ENCODE results near the gene HAPLN2. TPM values are rescaled to one million over a fixed set of nuclear protein-coding genes. Genes with fewer than 3 reads are reported as not detected.

The HAPLN2 gene
- total RNA-seq, 4 donors from 2014 or later, result 0.18 TPM; not detected in 3

- Histone ChIP-seq H3K36me3 (no peaks in the 10 kb centered on the region), H3K4me1 (peaks cover 49 to 84% (median 69%) of the 10 kb centered on the region in 3 donors), H3K27me3 (peaks cover 0 to 29% (median 0%) of the 10 kb centered on the region in 4 donors), H3K4me3 (peak overlapping the region in 2 of 4 donors; percentile 32 to 53), H3K27ac (peak overlapping the region; percentile 63 to 92 (median 80)), H3K9me3 (no peaks in the 10 kb centered on the region)
- peak; percentile 78 for DNase-seq
- 14 to 31% methylated on average over 4 to 26 of the region's 38 CpGs for WGBS, 2 donors
- no peak for TF ChIP-seq POLR2A (IDR thresholded peaks at IDR 0.05)
- TF ChIP-seq, protein P1, sequence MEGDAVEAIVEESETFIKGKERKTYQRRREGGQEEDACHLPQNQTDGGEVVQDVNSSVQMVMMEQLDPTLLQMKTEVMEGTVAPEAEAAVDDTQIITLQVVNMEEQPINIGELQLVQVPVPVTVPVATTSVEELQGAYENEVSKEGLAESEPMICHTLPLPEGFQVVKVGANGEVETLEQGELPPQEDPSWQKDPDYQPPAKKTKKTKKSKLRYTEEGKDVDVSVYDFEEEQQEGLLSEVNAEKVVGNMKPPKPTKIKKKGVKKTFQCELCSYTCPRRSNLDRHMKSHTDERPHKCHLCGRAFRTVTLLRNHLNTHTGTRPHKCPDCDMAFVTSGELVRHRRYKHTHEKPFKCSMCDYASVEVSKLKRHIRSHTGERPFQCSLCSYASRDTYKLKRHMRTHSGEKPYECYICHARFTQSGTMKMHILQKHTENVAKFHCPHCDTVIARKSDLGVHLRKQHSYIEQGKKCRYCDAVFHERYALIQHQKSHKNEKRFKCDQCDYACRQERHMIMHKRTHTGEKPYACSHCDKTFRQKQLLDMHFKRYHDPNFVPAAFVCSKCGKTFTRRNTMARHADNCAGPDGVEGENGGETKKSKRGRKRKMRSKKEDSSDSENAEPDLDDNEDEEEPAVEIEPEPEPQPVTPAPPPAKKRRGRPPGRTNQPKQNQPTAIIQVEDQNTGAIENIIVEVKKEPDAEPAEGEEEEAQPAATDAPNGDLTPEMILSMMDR (IDR thresholded peaks at IDR 0.05), result peak; percentile 96 to 99 (median 99)
- intact Hi-C loops (cut with DNase I), result no loop called here
Measured at GRCh38 chr1:156659988-156660751, 41.0 kb downstream of the HAPLN2 start.

GRCh38 chr1:156660752-156661112 is 41.5 kb downstream of the HAPLN2 start:
- no peak for TF ChIP-seq POLR2A (IDR thresholded peaks at IDR 0.05)
- TF ChIP-seq, protein P1 (IDR thresholded peaks at IDR 0.05), result no peak
- H3K4me1 ChIP-seq, result peaks cover 49 to 90% (median 73%) of the 10 kb centered on the region in 3 donors
- no peak for DNase-seq
- intact Hi-C loops (cut with DNase I), result no loop called here
- H3K36me3 ChIP-seq, result no peaks in the 10 kb centered on the region
- WGBS, 2 donors, result 60 to 67% methylated on average over 1 to 2 of the region's 2 CpGs
- H3K4me3 ChIP-seq, result peak overlapping the region in 3 of 4 donors; percentile 19 to 53 (median 32)
- H3K9me3 ChIP-seq, result no peaks in the 10 kb centered on the region
- peaks cover 0 to 24% (median 0%) of the 10 kb centered on the region in 4 donors for H3K27me3 ChIP-seq
- peak overlapping the region; percentile 63 to 92 (median 80) for H3K27ac ChIP-seq

DNA sequence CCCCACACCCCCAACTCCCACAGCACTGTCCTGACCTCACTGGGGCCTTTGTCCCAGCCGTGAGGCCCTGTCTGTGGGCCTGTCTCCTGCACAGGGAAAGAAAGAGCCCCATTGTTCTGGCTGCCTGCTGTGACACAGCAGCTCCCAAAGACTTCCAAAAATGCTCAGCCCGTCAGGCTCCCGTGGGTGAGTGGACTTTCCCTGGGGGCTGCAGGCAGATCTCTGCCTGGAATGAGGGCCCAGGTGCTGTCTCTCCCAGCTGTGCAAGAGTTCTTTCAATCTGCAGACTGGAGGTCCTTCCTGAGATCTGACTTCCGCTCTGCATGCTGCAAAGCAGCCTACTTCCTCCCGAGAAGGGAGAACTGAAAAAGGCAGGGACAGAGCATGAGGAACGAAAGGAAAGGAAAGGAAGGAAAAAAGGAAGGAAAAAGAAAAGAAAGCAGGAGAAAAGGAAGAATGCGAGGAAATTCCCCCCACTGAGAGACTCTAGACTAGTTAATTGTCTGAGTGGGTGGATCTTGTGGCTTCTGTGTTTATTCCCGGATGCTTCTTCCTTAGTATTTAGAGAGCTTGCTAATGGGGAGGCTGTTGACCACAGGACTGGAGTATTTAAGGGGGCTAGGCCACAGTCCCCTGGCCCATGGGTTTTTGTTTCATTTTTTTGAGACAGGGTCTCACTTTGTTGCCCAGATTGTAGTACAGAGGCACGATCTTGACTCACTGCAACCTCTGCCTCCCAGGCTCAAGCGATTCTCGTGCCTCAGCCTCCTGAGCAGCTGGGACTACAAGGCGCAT is 43.0 kb downstream of the HAPLN2 start:
- H3K27me3 ChIP-seq, result peaks cover 0 to 9% (median 0%) of the 10 kb centered on the region in 4 donors
- H3K36me3 ChIP-seq, result no peaks in the 10 kb centered on the region
- TF ChIP-seq POLR2A (IDR thresholded peaks at IDR 0.05), result no peak
- TF ChIP-seq, protein P1 (IDR thresholded peaks at IDR 0.05), result no peak
- 49 to 65% methylated on average over 11 to 12 of the region's 12 CpGs for WGBS, 2 donors
- H3K27ac ChIP-seq, result peak overlapping the region; percentile 63 to 92 (median 80)
- DNase-seq, result no peak
- peaks cover 41 to 93% (median 81%) of the 10 kb centered on the region in 3 donors for H3K4me1 ChIP-seq
- intact Hi-C loops (cut with DNase I), result no loop called here
- no peaks in the 10 kb centered on the region for H3K9me3 ChIP-seq
- no peak overlapping the region for H3K4me3 ChIP-seq

GRCh38 chr1:156662800-156663055 is 43.5 kb downstream of the HAPLN2 start:
- WGBS, 2 donors, result 88% methylated on average over 4 to 5 of the region's 5 CpGs
- Histone ChIP-seq H3K9me3 (no peaks in the 10 kb centered on the region), H3K4me3 (no peak overlapping the region), H3K27ac (peak overlapping the region; percentile 60 to 86 (median 68)), H3K27me3 (peaks cover 0 to 5% (median 0%) of the 10 kb centered on the region in 4 donors), H3K4me1 (peaks cover 41 to 93% (median 81%) of the 10 kb centered on the region in 3 donors), H3K36me3 (no peaks in the 10 kb centered on the region)
- TF ChIP-seq POLR2A (IDR thresholded peaks at IDR 0.05), result no peak
- TF ChIP-seq, protein P1 (IDR thresholded peaks at IDR 0.05), result no peak
- no peak for DNase-seq
- intact Hi-C loops (cut with DNase I), result no loop called here

GRCh38 chr1:156663178-156663577 is 44.0 kb downstream of the HAPLN2 start:
- peak overlapping the region; percentile 60 to 86 (median 68) for H3K27ac ChIP-seq
- peaks cover 0 to under 1% (median 0%) of the 10 kb centered on the region in 4 donors for H3K27me3 ChIP-seq
- 19 to 25% methylated on average over 5 of the region's 5 CpGs for WGBS, 2 donors
- peaks cover 42 to 93% (median 84%) of the 10 kb centered on the region in 3 donors for H3K4me1 ChIP-seq
- no peak for TF ChIP-seq POLR2A (IDR thresholded peaks at IDR 0.05)
- TF ChIP-seq, protein P1 (IDR thresholded peaks at IDR 0.05), result no peak
- intact Hi-C loops (cut with DNase I), result no loop called here
- H3K9me3 ChIP-seq, result no peaks in the 10 kb centered on the region
- no peaks in the 10 kb centered on the region for H3K36me3 ChIP-seq
- DNase-seq, result no peak
- no peak overlapping the region for H3K4me3 ChIP-seq

Data from esophagus squamous epithelium (tissue), 5 donors.